IPS DF 6.9 (cell line): ENCODE measurements around the gene RGS6.

Experiments used
- DNase-seq: peaks from one replicate; pipeline ENCODE4 v3.0.0-alpha.2; 2013; ENCODE audit warnings: low read depth, low spot score
- H3K27ac ChIP-seq: one replicate; pipeline ENCODE4 v1.5.1; 2013; ENCODE audit warnings: low read length, control low read depth
- H3K27me3 ChIP-seq: 2 replicates; pipeline ENCODE4 v1.6.1; 2013; ENCODE audit warnings: mild to moderate bottlenecking, low read length; ENCODE audit not compliant: control insufficient read depth, insufficient read depth
- H3K36me3 ChIP-seq: 2 replicates; pipeline ENCODE4 v1.6.1; 2013; ENCODE audit warnings: low read length; ENCODE audit not compliant: control insufficient read depth, insufficient read depth
- H3K4me1 ChIP-seq: 2 replicates; pipeline ENCODE4 v1.6.1; 2013; ENCODE audit warnings: low read length; ENCODE audit not compliant: control insufficient read depth, insufficient read depth
- H3K4me3 ChIP-seq: 2 replicates; pipeline ENCODE4 v1.5.1; 2013; ENCODE audit warnings: mild to moderate bottlenecking, low read length
- H3K9me3 ChIP-seq: 2 replicates; pipeline ENCODE4 v1.6.1; 2013; ENCODE audit warnings: low read length, inconsistent platforms; ENCODE audit not compliant: control insufficient read depth, insufficient read depth
- WGBS: extraction: QIAGEN DNeasy Blood & Tissue Kit; methylation state at CpG from one replicate; pipeline ENCODE4 v1.1.7; 2013; ENCODE audit warnings: mixed read lengths, missing lambda C conversion rate; ENCODE audit not compliant: insufficient read length, insufficient coverage; 5-methylcytosine and 5-hydroxymethylcytosine counted together

RGS6 gene

DNA sequence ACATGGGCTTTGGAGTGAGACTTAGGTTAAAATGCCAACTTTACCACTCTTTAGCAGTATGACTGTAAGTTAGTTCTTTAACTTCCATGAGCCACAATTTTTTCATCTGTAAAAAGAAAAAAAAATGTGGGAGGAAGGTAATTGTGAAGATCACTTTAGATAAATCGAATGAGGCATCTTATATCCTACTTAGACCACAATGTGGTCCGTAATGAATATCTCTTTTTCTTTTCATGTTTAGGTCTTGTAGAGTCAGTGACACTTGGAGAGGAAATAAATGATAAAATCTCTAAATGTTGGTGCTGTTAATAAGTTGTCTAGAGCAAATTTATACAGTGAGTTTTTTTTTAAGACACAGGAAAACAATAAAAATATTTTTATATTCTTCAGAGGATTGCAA, 34.3 kb downstream of the RGS6 start:
- WGBS = no CpG with 5 or more reads among the region's 2 CpGs
- DNase-seq = no peak
- Histone ChIP-seq H3K27me3 (no peaks in the 10 kb centered on the region), H3K36me3 (no peaks in the 10 kb centered on the region), H3K9me3 (no peaks in the 10 kb centered on the region), H3K4me3 (no peak overlapping the region), H3K27ac (no peak overlapping the region), H3K4me1 (no peaks in the 10 kb centered on the region)

DNA sequence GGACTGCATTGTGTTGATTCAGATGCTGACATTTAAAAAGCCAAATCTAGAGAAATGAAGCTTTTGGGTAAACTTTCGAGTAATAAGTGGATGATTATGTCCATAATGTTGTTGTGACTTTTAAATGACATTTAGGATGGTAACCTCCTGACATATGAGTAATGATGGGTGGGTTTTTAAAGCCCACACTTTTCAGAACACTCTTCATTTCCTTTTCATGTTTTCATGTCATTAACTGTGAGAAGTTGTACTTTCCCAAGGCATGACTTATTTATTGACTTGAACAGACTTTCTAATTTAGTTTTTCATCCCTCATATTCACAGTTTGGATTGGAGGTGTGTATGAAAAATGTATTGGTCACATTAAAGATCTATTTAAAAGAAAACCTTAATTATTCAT, 35.5 kb downstream of the RGS6 start:
- no peak for DNase-seq
- Histone ChIP-seq H3K27me3 (no peaks in the 10 kb centered on the region), H3K36me3 (no peaks in the 10 kb centered on the region), H3K9me3 (no peaks in the 10 kb centered on the region), H3K27ac (no peak overlapping the region), H3K4me3 (no peak overlapping the region), H3K4me1 (no peaks in the 10 kb centered on the region)
- no CpG with 5 or more reads among the region's 1 CpG for WGBS

DNA sequence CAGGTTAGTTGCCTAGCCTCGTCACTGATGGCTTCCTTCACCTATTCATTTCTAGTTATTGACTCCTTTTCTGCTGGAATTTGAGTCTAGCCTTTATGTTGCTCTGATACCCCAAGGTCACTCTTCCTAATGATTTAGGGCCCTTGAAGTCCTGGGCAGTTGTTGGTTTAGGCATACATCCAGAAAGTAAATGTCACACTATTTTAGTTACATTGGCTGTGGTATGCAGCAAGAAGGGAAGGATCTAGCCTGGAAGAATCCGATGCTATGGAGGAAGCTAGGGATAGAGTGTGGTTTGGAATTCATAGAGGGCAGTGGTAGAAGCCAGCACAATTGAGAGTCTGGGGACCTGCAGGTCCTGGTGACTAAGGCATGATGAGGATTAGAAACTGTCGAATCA, 38.0 kb downstream of the RGS6 start:
- no peak overlapping the region for H3K27ac ChIP-seq
- WGBS = no CpG with 5 or more reads among the region's 3 CpGs
- H3K4me1 ChIP-seq = no peaks in the 10 kb centered on the region
- H3K4me3 ChIP-seq = no peak overlapping the region
- H3K9me3 ChIP-seq = no peaks in the 10 kb centered on the region
- no peak for DNase-seq
- H3K27me3 ChIP-seq = no peaks in the 10 kb centered on the region
- H3K36me3 ChIP-seq = no peaks in the 10 kb centered on the region

DNA sequence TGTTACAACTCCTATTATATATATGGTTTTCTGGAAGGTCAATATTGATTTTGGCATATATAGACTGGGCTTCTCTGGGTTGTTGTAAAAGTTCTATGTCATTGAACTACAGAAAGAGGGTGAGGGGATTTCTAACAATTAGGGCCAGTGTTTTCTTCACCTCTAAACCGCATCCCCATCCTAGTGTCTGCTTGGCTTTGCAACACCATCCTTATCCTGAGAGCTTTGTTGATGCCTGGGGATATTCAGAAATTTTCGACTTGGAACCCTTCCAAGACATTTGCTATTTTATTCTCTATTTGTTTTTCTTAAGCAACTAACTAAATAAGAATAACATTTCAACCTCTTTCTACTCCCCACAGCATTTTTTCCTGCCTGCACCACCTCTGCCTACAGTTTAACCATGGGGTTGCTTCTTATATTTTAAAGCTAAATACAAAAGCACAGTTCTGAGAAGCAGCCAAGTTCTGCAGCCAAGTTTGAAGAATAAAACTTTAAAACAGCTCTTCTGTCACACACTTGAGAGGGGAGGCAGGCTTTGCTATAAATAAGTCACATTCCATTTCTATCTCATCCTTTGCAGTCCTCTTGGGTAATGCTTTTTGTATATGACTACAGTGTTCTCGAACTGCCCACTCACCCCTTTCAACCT, 53.4 kb downstream of the RGS6 start:
- no peak for DNase-seq
- Histone ChIP-seq H3K9me3 (no peaks in the 10 kb centered on the region), H3K27ac (no peak overlapping the region), H3K27me3 (no peaks in the 10 kb centered on the region), H3K4me3 (no peak overlapping the region), H3K4me1 (no peaks in the 10 kb centered on the region), H3K36me3 (no peaks in the 10 kb centered on the region)
- no CpG with 5 or more reads among the region's 3 CpGs for WGBS

DNA sequence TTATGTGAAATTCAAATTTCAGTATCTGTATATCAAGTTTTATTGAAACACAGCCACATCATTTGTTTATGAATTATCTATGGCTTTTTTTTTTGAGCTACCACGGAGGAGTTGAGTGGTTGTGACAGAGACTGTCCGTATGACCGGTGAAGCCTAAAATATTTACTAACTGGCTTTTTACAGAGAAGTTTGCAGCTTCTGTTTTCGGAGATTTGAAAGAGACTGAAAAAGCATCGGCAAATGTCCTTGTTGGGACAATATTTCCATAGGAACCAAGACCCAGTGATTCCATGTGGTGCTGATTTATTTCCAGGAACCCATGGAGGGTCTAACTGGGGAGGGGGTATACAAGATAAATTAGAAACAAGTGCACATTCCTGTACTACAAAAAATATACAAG, 56.2 kb downstream of the RGS6 start:
- Histone ChIP-seq H3K4me3 (no peak overlapping the region), H3K27ac (no peak overlapping the region), H3K27me3 (no peaks in the 10 kb centered on the region), H3K4me1 (no peaks in the 10 kb centered on the region), H3K9me3 (no peaks in the 10 kb centered on the region), H3K36me3 (no peaks in the 10 kb centered on the region)
- DNase-seq = no peak
- no CpG with 5 or more reads among the region's 5 CpGs for WGBS

DNA sequence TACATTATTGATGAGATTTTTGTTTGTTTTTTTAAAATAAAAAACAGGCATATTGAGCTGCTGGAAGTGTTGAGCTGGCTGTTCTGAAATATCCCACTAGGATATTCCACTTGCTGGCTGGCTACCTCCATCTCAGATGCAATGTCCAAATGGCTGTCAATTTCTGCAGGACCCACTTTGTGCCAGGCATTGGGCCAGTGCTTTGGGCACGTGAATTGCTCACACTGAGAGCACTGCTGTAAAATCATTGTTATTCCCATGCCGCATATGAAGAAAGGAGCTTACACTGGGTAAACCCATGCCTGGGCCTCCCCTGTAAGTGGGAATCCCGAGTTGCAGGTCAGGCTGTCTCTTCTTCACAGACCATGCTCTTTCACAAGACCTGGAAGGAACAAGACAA, 56.7 kb downstream of the RGS6 start:
- DNase-seq = no peak
- Histone ChIP-seq H3K4me1 (no peaks in the 10 kb centered on the region), H3K4me3 (no peak overlapping the region), H3K9me3 (no peaks in the 10 kb centered on the region), H3K27ac (no peak overlapping the region), H3K27me3 (no peaks in the 10 kb centered on the region), H3K36me3 (no peaks in the 10 kb centered on the region)
- no CpG with 5 or more reads among the region's 3 CpGs for WGBS

DNA sequence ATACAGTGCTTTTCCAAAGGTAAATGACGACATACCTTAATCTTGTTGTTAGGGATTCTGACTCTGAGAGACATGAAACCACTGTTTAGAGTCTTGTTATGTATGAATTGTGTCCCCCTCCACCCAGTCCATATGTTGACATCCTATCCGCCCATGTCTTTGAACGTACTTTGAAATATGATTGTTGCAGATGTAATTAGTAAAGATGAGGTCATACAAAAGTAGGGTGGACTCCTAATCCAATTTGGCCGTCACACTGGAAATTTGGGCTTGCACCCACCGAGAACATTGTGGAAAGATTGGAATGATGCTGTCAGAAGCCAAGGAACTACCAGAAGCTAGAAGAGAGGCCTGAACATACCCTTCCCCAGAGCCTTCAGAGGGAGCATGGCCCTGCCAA, 62.2 kb downstream of the RGS6 start:
- no CpG with 5 or more reads among the region's 5 CpGs for WGBS
- no peaks in the 10 kb centered on the region for H3K9me3 ChIP-seq
- H3K36me3 ChIP-seq = no peaks in the 10 kb centered on the region
- no peak for DNase-seq
- H3K4me3 ChIP-seq = no peak overlapping the region
- no peak overlapping the region for H3K27ac ChIP-seq
- no peaks in the 10 kb centered on the region for H3K4me1 ChIP-seq
- H3K27me3 ChIP-seq = no peaks in the 10 kb centered on the region

DNA sequence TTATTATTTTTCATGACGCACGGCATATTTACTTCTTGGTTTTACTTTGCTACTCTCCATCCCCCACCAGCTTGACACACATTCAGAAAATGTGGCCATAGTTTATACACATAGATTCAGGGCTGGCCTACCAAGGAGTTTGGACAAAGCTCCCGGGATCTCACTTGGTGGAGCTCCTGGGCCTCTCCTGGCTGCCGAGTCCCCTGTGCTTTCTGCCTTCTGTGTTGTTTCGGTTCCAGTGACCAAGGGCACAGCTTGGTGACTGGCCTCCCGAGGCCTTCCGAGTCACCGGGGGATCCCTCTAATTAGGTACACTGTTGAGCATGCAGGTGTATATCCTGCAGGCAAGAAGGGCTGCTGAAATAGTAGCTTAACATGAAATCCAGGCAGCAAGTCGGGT, 63.5 kb downstream of the RGS6 start:
- no peaks in the 10 kb centered on the region for H3K36me3 ChIP-seq
- H3K27ac ChIP-seq = no peak overlapping the region
- no peak overlapping the region for H3K4me3 ChIP-seq
- no peak for DNase-seq
- no peaks in the 10 kb centered on the region for H3K9me3 ChIP-seq
- no CpG with 5 or more reads among the region's 9 CpGs for WGBS
- H3K27me3 ChIP-seq = no peaks in the 10 kb centered on the region
- H3K4me1 ChIP-seq = no peaks in the 10 kb centered on the region

DNA sequence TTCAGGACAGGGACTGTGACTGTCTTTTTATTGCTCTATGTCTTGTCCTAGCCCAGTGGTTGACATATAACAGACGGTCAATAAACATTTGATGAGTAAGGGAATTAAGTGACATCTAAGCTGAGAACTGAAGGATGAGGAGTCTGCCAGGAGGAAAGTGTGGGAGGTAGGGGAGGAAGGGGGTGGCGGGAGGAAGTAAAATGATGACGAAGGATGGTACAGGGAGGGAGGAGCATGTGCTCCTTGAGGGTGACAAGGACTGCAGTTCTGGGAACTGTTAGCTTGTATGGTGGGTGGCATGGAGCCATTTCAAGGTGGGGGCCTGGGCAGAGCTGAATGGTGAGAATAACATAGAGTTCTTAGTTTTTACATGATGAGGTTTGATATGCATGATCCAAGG, 64.4 kb downstream of the RGS6 start:
- no peak for DNase-seq
- Histone ChIP-seq H3K9me3 (no peaks in the 10 kb centered on the region), H3K27me3 (no peaks in the 10 kb centered on the region), H3K4me1 (no peaks in the 10 kb centered on the region), H3K36me3 (no peaks in the 10 kb centered on the region), H3K27ac (no peak overlapping the region), H3K4me3 (no peak overlapping the region)
- WGBS = 100% methylated on average over 2 of the region's 3 CpGs

DNA sequence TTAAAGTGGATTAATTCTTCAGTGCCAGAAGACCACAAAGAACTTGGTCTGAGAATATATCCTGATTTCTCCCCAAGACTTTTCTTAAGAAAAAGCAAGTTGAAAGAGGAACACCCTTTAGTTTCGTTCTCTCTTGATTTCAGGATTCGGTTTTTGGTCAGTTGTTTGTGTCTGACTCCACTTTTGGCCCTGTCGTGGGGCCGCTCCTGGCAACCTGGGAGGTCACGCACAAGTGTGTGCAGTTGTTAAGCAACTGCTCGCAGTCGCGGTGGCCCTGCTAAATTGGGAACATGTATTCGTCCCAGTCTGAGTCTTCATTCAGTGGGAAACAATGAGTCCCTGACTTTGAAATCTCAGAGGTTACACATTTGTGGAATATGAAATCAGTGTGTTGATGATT, 68.7 kb downstream of the RGS6 start:
- Histone ChIP-seq H3K36me3 (no peaks in the 10 kb centered on the region), H3K27ac (no peak overlapping the region), H3K27me3 (no peaks in the 10 kb centered on the region), H3K4me3 (no peak overlapping the region), H3K4me1 (no peaks in the 10 kb centered on the region), H3K9me3 (no peaks in the 10 kb centered on the region)
- no peak for DNase-seq
- no CpG with 5 or more reads among the region's 9 CpGs for WGBS

DNA sequence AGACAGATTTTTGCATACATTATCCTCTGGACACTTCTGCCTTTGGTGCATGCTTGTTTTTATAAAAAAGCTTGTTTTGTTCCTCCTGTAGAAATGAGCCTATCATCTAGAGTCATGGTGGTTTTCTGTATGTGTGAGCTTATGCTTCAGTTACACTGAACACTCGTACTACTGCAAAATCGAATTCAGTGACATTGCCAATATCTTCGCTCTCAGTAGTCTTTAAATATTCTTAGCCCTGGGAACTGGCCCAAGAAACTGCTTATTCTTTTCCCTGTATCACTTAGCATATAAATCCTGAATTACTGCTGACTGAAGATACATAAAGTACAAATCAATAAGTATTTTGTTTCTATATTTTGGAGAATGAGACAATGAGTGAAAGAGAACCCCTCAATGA, 70.5 kb downstream of the RGS6 start:
- no peaks in the 10 kb centered on the region for H3K9me3 ChIP-seq
- H3K4me3 ChIP-seq = no peak overlapping the region
- no peak overlapping the region for H3K27ac ChIP-seq
- no peaks in the 10 kb centered on the region for H3K36me3 ChIP-seq
- no peaks in the 10 kb centered on the region for H3K27me3 ChIP-seq
- DNase-seq = no peak
- WGBS = no CpG with 5 or more reads among the region's 3 CpGs
- H3K4me1 ChIP-seq = no peaks in the 10 kb centered on the region
